GM12878 (cell line): ENCODE data around the gene SUSD6. TPM values are rescaled to one million over a fixed set of nuclear protein-coding genes. Genes with fewer than 3 reads are reported as not detected.
A peak's percentile ranks its signal among the peaks of the same experiment; 100 is the strongest.

Experiments
- BHLHE40 ChIP-seq, 2 experiments: fragments of 450-650 bp in 1 of 2; IDR thresholded peaks; 2 replicates each; pipeline ENCODE4 v1.6.1; 2011 to 2017; ENCODE audit warnings: low read depth in 2 of 2, borderline replicate concordance in 1 of 2, improper control_type of control experiment in 1 of 2, low read length in 1 of 2, mild to moderate bottlenecking in 1 of 2
- CREB1 ChIP-seq: IDR thresholded peaks from 2 replicates; pipeline ENCODE4 v1.6.1; 2012; ENCODE audit warnings: low read depth, mild to moderate bottlenecking, inconsistent platforms
- DPF2 ChIP-seq: fragments of 450-650 bp; IDR thresholded peaks from 2 replicates; pipeline ENCODE4 v1.6.1; 2017; ENCODE audit warnings: mild to moderate bottlenecking
- GATAD2B ChIP-seq: fragments of 450-650 bp; conservative IDR thresholded peaks from 2 replicates; pipeline ENCODE4 v1.6.1; 2017; ENCODE audit warnings: low read depth, mild to moderate bottlenecking, moderate library complexity
- KAT2A ChIP-seq: conservative IDR thresholded peaks from 2 replicates; pipeline ENCODE4 v1.6.1; 2011; ENCODE audit warnings: low read depth, low read length; ENCODE audit not compliant: control insufficient read depth
- KLF5 ChIP-seq: fragments of 450-650 bp; IDR thresholded peaks from 2 replicates; pipeline ENCODE4 v1.6.1; 2014; ENCODE audit warnings: mild to moderate bottlenecking; ENCODE audit not compliant: partially characterized antibody
- NRF1 ChIP-seq: conservative IDR thresholded peaks from 2 replicates; pipeline ENCODE4 v1.6.1; 2011; ENCODE audit warnings: mild to moderate bottlenecking, low read depth, low read length, improper control_type of control experiment
- SMC3 ChIP-seq: IDR thresholded peaks from 2 replicates; pipeline ENCODE4 v1.6.1; 2011; ENCODE audit warnings: low read length, improper control_type of control experiment, borderline replicate concordance
- YY1 ChIP-seq: IDR thresholded peaks from 2 replicates; pipeline ENCODE4 v1.6.1; 2011; ENCODE audit warnings: low read depth, mild to moderate bottlenecking, low read length
- polyA plus RNA-seq, 11 experiments: library from polyadenylated mRNA; depleted of rRNA in 4 of 11; unstranded in 6 of 11; stranded (reverse) in 5 of 11; fragments of >200 nt; fragmentation: Nextera tagmentation in 4 of 11; fragmentation: Illumina TruSeq in 1 of 11; extraction: Ambion mirVana in 4 of 11; extraction: Trizol in 1 of 11; gene quantifications; 1 replicate in 1 of 11; 2 replicates in 10 of 11; pipeline versions ENCODE4 v1.2.1 to v1.2.3, GENCODE V29; 2011 to 2016; ENCODE audit warnings: inconsistent platforms in 2 of 11, missing spikeins in 2 of 11, low read depth in 1 of 11
- total RNA-seq, 4 experiments: library from RNA; depleted of rRNA in 3 of 4; stranded (reverse); fragments of >200 nt in 3 of 4; fragmentation: Illumina TruSeq in 1 of 4; extraction: Trizol in 1 of 4; gene quantifications; 2 replicates each; pipeline versions ENCODE4 v1.2.1 to v1.2.3, GENCODE V29; 2013 to 2021
- TF ChIP-seq, protein P1 (sequence below): fragments of 450-650 bp; formaldehyde crosslinking; IDR thresholded peaks from 2 replicates; pipeline ENCODE4 v1.4.0; 2020; ENCODE audit warnings: mild to moderate bottlenecking, moderate library complexity
- TF ChIP-seq, protein P2 (sequence below): fragments of 450-650 bp; IDR thresholded peaks from 2 replicates; pipeline ENCODE4 v1.6.1; 2018; ENCODE audit warnings: borderline replicate concordance, mild to moderate bottlenecking; ENCODE audit not compliant: partially characterized antibody
- TF ChIP-seq, protein P3 (sequence below): fragments of 450-650 bp; conservative IDR thresholded peaks from 2 replicates; pipeline ENCODE4 v1.6.1; 2017; ENCODE audit warnings: mild to moderate bottlenecking, moderate library complexity
- TF ChIP-seq, protein P4 (sequence below): fragments of 450-650 bp; IDR thresholded peaks from 2 replicates; pipeline ENCODE4 v1.6.1; 2017; ENCODE audit warnings: mild to moderate bottlenecking, moderate library complexity
- TF ChIP-seq, protein P5 (sequence below): IDR thresholded peaks from 2 replicates; pipeline ENCODE4 v1.6.1; 2012; ENCODE audit warnings: low read length, inconsistent platforms

The SUSD6 gene
- total and polyA plus RNA-seq, 10 of the 15 experiments (the other 5 are each of a cell fraction or from before 2014, with no cell fraction given), result 6.6 to 39.8 (median 20.2) TPM

DNA sequence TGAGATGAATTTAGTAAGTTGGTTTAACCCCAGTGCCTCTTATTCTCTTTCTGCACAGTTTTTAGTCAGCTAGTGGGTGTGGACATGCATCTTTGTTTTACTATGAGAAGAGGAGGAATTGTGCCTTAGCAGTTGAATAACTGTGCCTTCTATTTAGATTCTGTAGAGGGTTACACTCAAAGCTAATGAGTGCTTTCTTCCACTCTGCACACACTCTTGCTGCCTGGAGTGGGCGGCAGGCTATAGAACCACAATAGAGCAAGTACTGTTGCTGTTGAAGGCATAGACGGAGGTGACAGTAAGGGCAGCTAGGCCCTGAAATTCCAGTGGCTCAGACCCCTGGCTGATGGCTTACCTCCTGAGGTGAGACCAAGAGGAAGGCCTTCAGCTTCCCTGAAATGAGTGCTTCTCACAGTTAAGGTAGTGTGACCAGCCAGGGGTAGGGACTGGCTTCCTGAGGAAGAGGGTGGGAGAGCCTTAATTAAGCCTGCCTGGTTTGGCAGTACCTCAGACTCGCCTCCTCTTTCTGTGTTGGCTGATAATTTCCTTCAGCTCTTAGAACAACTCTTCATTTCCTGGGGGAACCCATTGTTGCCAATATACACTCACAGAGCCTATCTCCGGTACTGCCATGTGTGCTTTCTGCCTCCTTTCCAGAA lies 24.7 kb downstream of the SUSD6 start (continued):
- TF ChIP-seq, protein P1, sequence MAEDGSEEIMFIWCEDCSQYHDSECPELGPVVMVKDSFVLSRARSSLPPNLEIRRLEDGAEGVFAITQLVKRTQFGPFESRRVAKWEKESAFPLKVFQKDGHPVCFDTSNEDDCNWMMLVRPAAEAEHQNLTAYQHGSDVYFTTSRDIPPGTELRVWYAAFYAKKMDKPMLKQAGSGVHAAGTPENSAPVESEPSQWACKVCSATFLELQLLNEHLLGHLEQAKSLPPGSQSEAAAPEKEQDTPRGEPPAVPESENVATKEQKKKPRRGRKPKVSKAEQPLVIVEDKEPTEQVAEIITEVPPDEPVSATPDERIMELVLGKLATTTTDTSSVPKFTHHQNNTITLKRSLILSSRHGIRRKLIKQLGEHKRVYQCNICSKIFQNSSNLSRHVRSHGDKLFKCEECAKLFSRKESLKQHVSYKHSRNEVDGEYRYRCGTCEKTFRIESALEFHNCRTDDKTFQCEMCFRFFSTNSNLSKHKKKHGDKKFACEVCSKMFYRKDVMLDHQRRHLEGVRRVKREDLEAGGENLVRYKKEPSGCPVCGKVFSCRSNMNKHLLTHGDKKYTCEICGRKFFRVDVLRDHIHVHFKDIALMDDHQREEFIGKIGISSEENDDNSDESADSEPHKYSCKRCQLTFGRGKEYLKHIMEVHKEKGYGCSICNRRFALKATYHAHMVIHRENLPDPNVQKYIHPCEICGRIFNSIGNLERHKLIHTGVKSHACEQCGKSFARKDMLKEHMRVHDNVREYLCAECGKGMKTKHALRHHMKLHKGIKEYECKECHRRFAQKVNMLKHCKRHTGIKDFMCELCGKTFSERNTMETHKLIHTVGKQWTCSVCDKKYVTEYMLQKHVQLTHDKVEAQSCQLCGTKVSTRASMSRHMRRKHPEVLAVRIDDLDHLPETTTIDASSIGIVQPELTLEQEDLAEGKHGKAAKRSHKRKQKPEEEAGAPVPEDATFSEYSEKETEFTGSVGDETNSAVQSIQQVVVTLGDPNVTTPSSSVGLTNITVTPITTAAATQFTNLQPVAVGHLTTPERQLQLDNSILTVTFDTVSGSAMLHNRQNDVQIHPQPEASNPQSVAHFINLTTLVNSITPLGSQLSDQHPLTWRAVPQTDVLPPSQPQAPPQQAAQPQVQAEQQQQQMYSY (CRISPR knock-in tag), result no peak
- TF ChIP-seq, protein P2, sequence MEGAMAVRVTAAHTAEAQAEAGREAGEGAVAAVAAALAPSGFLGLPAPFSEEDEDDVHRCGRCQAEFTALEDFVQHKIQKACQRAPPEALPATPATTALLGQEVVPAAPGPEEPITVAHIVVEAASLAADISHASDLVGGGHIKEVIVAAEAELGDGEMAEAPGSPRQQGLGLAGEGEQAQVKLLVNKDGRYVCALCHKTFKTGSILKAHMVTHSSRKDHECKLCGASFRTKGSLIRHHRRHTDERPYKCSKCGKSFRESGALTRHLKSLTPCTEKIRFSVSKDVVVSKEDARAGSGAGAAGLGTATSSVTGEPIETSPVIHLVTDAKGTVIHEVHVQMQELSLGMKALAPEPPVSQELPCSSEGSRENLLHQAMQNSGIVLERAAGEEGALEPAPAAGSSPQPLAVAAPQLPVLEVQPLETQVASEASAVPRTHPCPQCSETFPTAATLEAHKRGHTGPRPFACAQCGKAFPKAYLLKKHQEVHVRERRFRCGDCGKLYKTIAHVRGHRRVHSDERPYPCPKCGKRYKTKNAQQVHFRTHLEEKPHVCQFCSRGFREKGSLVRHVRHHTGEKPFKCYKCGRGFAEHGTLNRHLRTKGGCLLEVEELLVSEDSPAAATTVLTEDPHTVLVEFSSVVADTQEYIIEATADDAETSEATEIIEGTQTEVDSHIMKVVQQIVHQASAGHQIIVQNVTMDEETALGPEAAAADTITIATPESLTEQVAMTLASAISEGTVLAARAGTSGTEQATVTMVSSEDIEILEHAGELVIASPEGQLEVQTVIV, result no peak
- TF ChIP-seq DPF2, result no peak
- TF ChIP-seq, protein P3, sequence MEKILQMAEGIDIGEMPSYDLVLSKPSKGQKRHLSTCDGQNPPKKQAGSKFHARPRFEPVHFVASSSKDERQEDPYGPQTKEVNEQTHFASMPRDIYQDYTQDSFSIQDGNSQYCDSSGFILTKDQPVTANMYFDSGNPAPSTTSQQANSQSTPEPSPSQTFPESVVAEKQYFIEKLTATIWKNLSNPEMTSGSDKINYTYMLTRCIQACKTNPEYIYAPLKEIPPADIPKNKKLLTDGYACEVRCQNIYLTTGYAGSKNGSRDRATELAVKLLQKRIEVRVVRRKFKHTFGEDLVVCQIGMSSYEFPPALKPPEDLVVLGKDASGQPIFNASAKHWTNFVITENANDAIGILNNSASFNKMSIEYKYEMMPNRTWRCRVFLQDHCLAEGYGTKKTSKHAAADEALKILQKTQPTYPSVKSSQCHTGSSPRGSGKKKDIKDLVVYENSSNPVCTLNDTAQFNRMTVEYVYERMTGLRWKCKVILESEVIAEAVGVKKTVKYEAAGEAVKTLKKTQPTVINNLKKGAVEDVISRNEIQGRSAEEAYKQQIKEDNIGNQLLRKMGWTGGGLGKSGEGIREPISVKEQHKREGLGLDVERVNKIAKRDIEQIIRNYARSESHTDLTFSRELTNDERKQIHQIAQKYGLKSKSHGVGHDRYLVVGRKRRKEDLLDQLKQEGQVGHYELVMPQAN, result no peak
- TF ChIP-seq GATAD2B, result peak; percentile 15; the same call in 1 of the 2 replicates
- no peak for TF ChIP-seq NRF1
- TF ChIP-seq SMC3, result no peak
- TF ChIP-seq, protein P4, sequence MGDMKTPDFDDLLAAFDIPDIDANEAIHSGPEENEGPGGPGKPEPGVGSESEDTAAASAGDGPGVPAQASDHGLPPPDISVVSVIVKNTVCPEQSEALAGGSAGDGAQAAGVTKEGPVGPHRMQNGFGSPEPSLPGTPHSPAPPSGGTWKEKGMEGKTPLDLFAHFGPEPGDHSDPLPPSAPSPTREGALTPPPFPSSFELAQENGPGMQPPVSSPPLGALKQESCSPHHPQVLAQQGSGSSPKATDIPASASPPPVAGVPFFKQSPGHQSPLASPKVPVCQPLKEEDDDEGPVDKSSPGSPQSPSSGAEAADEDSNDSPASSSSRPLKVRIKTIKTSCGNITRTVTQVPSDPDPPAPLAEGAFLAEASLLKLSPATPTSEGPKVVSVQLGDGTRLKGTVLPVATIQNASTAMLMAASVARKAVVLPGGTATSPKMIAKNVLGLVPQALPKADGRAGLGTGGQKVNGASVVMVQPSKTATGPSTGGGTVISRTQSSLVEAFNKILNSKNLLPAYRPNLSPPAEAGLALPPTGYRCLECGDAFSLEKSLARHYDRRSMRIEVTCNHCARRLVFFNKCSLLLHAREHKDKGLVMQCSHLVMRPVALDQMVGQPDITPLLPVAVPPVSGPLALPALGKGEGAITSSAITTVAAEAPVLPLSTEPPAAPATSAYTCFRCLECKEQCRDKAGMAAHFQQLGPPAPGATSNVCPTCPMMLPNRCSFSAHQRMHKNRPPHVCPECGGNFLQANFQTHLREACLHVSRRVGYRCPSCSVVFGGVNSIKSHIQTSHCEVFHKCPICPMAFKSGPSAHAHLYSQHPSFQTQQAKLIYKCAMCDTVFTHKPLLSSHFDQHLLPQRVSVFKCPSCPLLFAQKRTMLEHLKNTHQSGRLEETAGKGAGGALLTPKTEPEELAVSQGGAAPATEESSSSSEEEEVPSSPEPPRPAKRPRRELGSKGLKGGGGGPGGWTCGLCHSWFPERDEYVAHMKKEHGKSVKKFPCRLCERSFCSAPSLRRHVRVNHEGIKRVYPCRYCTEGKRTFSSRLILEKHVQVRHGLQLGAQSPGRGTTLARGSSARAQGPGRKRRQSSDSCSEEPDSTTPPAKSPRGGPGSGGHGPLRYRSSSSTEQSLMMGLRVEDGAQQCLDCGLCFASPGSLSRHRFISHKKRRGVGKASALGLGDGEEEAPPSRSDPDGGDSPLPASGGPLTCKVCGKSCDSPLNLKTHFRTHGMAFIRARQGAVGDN, result peak; percentile 40; the same call in 1 of the 2 replicates
- no peak for TF ChIP-seq KAT2A
- TF ChIP-seq BHLHE40 (IDR thresholded peaks at IDR 0.05; ENCODE audit: borderline replicate concordance in 1 of 2, low read depth in 2 of 2, low read length in 1 of 2), result no peak; a peak in 1 of 4 replicates
- TF ChIP-seq YY1, result no peak
- 0 out of 2 replicates have a peak, but pooled peaks have one; percentile 12 for TF ChIP-seq CREB1
- TF ChIP-seq KLF5, result no peak
- TF ChIP-seq, protein P5, sequence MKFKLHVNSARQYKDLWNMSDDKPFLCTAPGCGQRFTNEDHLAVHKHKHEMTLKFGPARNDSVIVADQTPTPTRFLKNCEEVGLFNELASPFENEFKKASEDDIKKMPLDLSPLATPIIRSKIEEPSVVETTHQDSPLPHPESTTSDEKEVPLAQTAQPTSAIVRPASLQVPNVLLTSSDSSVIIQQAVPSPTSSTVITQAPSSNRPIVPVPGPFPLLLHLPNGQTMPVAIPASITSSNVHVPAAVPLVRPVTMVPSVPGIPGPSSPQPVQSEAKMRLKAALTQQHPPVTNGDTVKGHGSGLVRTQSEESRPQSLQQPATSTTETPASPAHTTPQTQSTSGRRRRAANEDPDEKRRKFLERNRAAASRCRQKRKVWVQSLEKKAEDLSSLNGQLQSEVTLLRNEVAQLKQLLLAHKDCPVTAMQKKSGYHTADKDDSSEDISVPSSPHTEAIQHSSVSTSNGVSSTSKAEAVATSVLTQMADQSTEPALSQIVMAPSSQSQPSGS, result no peak
